ENCODE data around the gene ACTR3.
"Not testable (repeated sequence)": the region's sequence is repeated elsewhere in the genome, so short reads cannot be mapped to it uniquely, and the experiment has no call there.

ACTR3 gene

DNA sequence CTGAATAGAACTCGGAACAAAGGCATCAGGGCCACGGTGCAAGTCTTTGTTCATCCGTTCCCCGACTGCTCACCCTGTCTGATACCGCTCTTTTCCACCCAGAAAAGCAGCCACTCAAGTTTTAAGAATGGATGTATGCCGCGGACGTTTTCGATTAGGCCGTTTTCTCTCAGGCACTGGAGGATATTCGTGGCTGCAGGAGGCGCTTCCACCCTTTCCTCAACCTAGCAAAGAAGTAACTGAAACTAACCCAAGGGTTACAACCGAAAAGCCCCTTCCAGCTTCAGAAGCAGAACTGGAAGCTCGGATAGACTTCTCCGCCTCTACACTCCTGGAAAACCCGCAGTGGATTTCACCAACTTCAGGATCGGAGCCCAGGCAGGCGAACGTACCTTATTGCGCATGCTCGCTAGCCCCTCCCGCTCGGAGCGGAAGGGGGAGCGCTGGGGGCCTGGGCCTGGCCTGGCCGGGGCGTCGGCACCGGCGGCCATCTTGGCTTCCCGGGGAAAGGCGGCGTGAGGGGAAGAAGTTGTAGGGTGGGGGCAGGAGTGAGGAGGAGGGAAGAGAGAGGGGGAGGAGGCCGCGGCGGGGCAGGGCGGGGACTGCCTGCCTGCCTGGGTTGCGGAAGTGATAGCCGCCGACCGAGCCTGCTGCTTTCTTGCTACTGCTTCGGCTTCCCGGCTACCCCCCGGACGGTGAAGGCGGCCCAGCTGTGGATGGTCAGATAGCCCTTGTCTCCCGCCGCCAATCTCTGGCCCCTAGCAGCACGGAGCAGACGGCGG is at the start of gene ACTR3:
Gene ACTR3, plus strand, starts transcription at position 619 of the 782 bp plus-strand sequence. CDS start 191 bp downstream, outside the sequence.
- peak; percentile 94 for DNase-seq (ENCODE audit: low read depth in 2 of 2)

DNA sequence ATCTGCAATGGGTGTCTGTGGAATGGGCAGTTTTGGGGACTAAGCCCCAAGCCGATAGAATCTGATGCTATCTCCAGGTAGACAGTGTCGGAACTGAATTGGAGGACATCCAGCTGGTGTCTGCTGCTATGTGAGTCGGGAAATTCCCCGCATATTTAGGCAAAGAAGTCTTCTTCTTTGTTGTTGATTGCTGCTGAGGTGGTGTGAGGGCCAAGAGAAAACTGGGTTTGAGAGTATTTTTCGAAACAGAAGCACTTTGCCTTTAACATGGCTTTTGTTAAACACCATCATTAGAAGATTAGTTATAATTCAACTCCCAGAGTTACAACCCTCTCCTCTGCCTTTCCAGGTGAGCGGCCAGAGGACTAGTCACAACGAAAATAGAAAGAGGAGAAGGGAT is 49.4 kb upstream of the ACTR3 start:
- DNase-seq (ENCODE audit: low read depth in 2 of 2) = no peak

DNA sequence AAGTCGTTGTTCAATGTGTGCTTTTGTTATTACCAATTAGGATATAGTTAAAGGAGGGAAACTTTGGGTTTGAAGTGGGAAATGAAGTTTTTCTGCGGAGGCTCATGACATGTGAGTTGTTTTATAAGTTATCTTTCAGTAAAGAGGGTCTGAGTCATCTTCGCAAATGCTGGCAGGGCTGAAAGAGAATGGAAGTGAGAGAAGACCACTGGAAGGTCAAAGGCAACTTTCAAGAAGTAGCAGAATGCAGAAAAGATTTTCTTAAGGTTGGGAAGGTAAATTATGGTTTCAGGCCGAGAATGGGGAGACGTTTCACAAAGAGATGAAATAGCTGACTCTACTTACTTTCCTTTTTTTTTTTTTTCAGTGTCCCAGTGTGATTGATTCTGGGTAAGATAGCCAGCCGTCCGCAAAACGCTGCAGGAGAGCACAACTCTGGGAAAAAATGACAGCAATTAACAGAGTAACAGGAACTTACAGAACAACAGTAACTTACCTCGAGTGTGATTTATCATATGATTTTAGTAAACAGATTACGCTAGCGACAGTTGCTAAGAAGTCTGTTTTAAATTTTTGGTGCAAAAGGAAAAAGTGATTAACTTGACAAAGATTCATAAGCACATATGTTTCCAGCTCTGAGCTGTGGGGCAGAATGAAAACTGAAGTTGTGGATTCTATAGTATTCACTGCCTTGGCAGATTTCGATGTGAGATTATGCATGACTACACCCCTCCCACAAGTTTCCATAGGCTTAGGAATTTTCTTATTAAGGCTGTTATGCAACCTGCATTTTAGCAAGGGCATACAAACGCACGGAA is 46.8 kb upstream of the ACTR3 start:
- no peak for DNase-seq (ENCODE audit: low read depth in 2 of 2)

DNA sequence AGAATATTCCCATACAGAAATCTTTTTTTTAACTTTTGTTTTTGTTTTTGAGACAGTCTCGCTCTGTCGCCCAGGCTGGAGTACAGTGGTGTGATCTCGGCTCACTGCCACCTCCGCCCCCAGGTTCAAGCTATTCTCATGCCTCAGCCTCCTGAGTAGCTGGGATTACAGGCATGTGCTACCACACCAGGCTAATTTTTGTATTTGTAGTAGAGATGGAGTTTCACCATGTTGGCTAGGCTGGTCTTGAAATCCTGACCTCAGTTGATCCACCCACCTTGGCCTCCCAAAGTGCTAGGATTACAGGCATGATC is 46.2 kb upstream of the ACTR3 start:
- DNase-seq (ENCODE audit: low read depth in 2 of 2) = not testable (repeated sequence)

DNA sequence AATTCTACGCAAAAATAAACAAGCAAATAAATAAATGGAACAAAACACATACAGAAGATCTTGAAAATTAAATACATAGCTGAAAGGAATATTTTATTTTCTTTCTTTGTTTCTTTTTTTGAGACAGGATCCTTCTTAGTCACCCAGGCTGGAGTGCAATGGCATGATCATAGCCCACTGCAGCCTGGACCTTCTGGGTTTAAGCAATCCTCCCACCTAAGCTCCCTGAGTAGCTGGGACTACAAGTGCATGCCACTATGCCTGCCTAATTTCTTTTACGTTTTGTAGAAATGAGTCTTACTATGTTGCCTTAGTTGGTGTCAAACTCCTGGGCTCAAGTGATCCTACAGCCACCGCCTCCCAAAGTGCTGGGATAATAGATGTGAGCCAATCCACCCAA is 44.6 kb upstream of the ACTR3 start:
- DNase-seq (ENCODE audit: low read depth in 2 of 2) = no peak

DNA sequence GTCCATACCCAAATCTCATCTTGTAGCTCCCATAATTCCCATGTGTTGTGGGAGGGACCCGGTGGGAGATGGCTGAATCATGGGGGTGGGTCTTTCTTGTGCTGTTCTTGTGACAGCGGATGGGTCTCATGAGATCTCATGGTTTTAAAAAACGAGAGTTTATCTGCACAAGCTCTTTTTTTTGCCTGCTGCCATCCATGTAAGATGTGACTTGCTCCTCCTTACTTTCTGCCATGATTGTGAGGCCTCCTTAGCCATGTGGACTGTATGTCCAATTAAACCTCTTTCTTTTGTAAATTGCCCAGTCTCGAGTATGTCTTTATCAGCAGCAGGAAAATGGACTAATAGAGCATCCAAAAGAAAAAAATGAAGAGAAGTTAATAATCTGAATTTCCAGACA is 44.1 kb upstream of the ACTR3 start:
- DNase-seq (ENCODE audit: low read depth in 2 of 2) = not testable (repeated sequence)

DNA sequence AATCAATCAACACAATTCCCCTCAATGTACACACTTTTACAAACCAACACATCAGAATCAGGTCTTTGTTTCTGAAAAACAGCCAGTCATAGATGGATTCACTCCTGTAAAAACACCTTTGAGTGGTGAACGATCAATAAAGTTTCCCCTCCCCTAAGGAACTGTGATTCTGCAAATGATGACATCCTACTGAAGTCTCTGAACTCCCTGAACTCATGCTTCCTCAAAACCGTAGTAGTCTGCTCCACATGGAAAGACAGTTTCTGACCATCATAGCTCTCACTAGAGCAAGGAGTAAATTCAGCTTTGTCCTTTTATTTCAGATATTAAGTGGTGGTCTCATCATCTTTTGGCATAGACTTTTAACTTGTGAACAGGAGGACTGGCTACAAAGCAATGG is 43.5 kb upstream of the ACTR3 start:
- DNase-seq (ENCODE audit: low read depth in 2 of 2) = no peak

DNA sequence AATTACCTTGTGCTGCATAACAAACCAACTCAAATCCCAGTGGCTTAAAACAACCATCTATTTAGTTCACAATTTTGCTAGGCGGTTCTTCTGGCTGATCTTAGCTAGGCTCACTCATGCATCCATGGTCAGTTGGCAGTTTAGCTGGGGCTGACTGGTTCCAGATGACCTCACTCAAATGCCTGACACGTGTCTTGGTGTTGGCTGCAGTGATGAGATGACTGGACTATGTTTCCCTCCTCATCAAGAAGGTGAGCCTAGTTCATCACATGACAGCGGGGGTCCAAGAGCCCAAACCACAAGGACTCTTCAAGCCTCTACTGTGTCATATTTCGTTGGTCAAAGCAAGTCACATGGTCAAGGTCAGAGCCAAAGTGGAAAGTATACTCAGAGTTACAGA is 42.7 kb upstream of the ACTR3 start:
- no peak for DNase-seq (ENCODE audit: low read depth in 2 of 2)

DNA sequence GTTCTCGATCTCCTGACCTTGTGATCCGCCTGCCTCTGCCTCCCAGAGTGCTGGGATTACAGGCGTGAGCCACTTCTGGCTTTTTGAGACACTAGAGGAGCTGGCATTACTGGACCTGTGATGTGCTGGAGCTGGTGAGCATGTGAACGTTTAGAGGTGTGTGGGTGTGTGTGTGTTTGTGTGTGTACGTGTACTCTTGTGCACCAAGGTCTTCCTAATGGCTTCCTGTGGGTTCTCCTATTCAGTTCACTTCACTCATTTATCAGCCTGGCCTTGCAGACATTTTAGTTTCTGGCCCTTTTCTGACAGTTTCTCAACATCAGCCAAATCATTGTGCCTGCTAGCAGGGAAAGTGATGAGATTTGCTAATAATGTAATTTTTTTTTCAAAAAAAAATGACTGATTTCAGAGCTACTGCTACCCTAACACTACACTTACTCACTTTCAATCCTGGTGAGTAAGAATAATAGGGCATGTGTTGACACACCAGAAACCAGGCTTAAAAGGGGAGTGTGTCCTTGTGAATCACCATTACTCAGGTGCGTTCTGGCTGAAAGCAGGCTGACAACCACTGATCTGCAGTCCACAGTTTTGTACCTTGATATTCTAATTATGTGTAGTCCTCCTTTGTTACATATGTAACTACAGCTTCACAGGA is 41.0 kb upstream of the ACTR3 start:
- no peak for DNase-seq (ENCODE audit: low read depth in 2 of 2)

DNA sequence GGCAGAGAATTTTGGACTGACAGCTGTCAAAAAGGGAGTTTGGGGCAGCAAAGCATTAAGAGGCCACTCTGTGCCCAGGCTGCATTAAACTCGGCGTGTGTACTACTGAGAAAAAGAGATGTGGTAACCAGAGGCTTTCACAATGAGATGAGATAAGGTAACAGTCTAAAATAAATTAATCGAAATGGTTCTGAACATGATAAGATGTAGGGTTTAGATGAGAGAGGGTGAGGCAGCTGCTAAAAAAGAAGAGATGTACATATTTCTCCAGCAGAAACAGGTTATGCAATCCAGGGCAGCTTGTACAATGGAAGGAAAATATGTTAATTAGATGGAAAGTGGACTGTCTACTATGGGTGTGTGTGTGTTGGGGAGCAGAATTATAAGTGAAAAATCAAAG is 39.2 kb upstream of the ACTR3 start:
- DNase-seq (ENCODE audit: low read depth in 2 of 2) = no peak

DNA sequence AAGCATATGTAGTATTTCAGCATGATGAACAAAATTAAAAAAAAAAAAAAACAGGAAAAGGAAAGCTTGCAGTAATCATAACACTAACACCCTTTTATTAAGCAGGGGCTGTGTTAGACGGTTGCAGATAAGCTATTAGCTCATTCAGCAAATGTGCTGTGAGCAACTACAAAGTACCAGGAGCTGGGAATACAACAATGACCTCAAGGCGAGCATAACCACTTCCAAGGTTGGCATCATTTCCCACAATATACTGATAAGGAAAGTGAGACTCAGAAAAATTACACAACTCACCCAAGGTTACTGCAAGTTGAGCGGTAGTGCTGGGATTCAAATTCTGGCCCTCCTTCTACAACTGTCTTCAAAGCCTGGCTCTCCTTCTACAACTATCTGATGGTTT is 38.2 kb upstream of the ACTR3 start:
- no peak for DNase-seq (ENCODE audit: low read depth in 2 of 2)

DNA sequence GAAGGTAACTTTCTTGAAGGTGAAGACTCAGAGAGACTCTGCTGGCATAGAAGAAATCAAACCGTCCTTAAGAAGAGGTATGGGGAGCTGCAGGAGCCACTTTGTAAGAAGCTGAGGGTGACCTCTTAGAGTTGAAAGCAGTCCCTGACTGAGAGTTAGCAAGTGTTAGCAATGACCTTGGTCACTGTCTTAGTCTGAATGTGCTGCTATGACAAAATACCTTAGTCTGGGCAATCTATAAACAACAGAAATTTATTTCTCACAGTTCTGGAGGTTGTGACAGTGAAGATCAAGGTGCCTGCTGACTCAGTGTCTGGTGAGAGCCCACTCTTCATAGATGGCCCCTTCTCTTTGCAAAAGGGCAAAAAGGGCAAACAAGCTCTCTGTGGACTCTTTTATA is 35.7 kb upstream of the ACTR3 start:
- no peak for DNase-seq (ENCODE audit: low read depth in 2 of 2)

DNA sequence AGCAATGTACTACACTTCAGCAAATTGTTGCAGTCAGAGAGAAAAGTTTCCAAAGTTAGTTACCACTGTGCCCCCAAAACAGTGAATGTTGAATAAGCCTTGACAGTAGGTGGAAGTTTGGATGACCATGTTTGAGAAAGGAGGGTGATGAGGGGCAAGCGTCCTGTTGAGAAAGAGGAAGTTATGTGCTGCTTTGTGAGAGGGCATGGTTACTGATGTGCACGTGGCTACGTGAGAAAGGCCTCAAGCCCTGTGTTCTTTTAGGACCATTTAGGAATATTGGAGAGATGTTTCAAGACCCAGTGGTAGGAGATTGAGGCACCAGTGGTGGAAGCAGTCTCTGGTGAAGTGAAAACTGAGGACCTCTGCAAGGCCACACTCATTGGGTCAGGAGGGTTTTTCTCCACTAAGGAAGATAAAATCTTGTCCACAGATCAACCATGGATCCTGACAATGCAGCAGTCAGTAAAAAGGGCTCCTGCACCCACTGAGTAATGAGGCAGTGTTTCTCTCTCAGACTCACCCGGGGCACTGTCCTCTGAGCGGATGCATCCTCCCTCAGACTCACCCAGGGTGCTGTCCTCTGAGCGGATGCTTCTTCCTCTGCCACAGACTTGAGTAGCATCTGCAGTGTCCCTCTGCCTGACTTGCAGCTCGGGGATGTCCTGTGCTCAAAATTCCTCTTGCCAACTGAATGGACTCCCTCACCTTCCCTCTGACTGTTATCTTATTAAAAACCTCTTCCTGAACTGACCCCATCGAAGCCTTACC is 34.7 kb upstream of the ACTR3 start:
- no peak for DNase-seq (ENCODE audit: low read depth in 2 of 2)

DNA sequence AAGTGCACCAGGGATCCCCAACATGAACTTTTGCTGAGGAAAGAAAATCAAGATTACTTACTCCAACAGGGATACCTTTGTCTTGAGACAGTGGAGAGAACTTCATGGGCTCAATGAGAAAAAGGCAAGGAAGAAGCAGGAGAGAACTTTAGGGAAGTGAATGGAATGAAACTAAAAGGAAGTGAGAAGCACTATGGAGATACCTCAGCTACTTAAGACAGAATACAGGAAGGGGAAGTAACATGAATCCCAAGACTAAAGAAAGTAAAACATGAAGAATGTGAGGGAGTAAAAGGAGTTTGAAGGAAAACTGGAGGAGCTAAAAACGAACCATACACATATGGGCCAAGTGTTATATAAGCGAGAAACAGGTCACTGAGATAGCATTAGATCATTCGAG is 32.4 kb upstream of the ACTR3 start:
- DNase-seq (ENCODE audit: low read depth in 2 of 2) = no peak

DNA sequence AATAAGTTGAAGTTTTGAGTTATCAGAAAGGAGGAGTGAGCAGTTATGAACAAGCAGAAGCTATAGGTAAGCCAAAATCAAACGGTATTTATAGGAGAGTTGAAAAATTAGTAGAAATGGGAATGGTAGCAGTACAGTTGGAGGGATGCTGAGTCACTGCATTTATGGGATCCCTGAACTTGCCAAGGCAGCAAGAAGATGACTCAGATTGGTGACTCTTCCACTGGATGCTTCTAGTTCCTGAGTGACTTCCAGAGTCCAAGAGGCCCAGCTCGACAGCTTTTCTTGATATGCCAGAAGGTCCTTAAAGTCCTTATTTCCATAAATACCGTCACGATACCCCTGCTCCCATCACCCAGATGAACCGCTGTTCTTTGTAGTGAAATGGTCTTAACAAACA is 31.1 kb upstream of the ACTR3 start:
- DNase-seq (ENCODE audit: low read depth in 2 of 2) = no peak

DNA sequence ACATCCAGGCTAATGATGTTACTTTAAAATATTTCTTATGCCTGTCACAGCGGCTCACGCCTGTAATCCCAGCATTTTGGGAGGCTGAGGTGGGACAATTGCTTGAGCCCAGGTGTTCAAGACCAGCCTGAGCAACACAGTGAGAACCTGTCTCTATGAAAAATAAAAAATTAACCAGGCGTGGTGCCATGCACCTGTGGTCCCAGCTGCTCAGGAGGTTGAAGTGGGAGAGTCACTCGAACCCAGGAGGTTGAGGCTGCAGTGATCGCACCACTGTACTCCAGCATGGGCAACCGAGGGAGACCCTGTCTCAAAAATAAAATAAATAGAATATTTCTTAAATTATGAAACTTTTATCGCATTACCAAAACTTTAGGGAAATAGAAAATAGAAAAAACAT is 28.1 kb upstream of the ACTR3 start:
- DNase-seq (ENCODE audit: low read depth in 2 of 2) = no peak

DNA sequence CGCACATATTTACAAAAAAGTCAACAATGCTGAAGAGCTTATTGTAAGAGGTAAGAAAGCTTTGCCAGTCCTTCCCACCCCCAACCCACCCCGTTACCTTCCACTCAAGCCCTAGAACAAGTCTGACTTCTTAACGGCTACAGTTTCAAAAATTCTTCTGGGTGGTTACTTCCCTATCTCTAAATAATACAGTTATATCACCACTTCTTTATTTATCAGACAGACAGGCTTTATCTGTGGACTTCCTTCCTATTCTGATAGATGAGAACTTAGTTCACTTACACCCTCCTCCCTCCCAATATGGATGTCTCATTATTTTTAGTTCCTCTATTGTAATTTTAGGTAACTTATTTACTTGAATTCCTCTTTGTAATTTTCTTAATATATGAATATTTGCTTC is 26.7 kb upstream of the ACTR3 start:
- DNase-seq (ENCODE audit: low read depth in 2 of 2) = no peak

DNA sequence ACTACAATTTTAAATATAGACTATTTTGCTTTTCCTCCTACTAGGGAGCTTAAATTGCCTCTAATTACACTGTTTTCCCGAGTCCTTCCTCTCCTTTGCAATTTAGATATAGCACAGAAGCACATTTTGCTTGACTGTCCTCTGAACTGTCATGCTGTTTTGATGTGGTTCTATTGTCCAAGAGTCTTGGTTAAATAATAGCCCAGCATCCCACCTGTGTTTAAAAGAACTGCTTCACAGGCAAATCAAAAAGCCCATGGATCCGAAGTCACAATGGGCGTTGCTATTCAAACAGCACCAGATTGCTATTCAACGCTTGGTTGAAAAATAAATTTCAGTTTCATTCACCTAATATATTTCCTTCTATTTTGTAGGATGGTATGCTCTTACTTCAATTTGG is 22.3 kb upstream of the ACTR3 start:
- DNase-seq (ENCODE audit: low read depth in 2 of 2) = no peak

DNA sequence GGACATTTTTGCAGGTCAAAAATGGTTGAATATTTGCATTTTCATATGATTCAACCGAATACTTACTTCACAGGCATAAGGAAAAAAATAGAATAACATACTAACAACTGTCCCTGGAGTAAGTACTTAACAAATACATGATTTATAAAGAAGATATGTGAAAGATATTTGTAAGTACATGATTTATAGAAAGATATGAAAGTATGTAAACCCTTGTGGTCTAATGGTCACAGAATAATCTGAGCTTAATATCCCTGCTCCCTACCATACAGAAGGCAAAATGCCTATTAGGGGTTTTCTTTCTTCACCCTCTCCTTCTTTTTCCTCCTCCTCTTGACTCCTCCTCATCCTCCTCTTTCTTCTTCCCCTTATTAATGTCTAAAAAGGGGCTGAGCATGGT is 20.6 kb upstream of the ACTR3 start:
- DNase-seq (ENCODE audit: low read depth in 2 of 2) = no peak

DNA sequence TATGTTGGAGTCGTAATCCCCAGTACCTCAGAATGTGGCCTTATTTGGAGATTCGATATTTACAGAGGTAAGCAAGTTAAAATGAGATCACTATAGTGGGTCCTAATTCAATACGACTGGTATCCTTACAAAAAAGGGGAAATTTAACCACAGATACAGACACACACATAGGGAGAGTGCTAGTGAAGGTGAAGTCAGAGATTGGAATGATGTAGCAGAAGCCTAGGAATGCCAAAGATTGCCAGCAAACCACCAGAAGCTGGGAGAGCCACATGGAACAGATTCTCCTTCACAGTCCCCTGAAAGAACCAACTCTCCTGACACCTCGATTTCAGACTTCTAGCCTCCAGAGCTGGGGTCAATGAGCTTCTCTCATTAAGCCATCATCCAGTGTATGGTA is 17.7 kb upstream of the ACTR3 start:
- no peak for DNase-seq (ENCODE audit: low read depth in 2 of 2)

DNA sequence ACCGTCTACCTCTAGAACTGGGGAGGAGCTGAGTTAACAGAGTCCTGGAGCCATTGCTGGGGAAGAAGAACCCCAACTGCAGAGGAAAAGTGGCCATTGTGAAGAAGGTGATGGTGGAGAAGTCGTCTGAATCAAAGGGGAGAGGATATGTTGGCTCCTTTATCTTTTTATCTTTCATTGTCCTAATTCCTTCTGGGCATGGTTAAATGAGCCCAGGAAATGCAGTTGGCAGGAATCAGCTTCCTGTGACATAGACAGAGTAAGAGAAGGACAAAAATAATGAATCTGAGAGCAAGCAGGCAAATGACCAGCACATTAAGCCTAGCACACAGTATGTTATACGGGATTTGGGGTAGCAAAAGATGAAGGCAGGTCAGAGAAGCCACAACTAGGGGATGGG is 16.0 kb upstream of the ACTR3 start:
- DNase-seq (ENCODE audit: low read depth in 2 of 2) = no peak

DNA sequence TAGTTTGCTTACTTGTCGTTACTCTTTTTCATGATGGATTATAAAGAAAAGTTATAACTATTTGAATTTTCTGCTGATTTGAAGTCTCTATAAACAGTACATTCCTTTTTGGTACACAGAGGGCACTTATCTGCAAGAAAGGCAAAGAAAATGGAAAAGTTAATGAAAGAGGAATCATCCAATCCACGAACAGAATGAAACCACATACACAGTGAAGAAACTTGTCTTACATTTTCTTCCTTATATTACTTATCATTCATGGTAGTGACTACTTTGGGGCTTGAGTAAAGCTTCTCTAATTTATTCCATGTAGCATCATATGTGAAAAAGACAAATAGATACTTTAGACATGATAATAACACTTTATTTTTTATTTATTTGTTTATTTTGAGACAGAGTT is 14.8 kb upstream of the ACTR3 start:
- no peak for DNase-seq (ENCODE audit: low read depth in 2 of 2)
